GM12891 (cell line): ENCODE data around the gene PTPRCAP.

ENCODE experiments used
- POLR2A ChIP-seq: IDR thresholded peaks from 2 replicates; pipeline ENCODE4 v1.6.1; 2011; ENCODE audit warnings: low read depth, low read length, control low read depth
- SPI1 ChIP-seq: IDR thresholded peaks from 2 replicates; pipeline ENCODE4 v1.6.1; 2011; ENCODE audit warnings: low read depth, low read length, control low read depth
- TAF1 ChIP-seq: IDR thresholded peaks from 2 replicates; pipeline ENCODE4 v1.6.1; 2011; ENCODE audit warnings: low read depth, low read length, control low read depth

- TF ChIP-seq SPI1 (no peak), TAF1 (no peak), POLR2A (no peak)
These were observed 13.5 kb upstream of the PTPRCAP start for GRCh38 chr11:67450796-67451657.
